GM10266 (cell line): Measurements from ENCODE around the gene ARMC7.

Source experiments
- DNase-seq: peaks from one replicate; pipeline ENCODE4 v3.0.0; 2012; ENCODE audit errors: extremely low spot score
- CTCF ChIP-seq: IDR thresholded peaks from 2 replicates; pipeline ENCODE4 v1.5.1; 2012; ENCODE audit warnings: mild to moderate bottlenecking, low read depth; ENCODE audit not compliant: control insufficient read depth, insufficient read depth; ENCODE audit errors: missing control alignments

ARMC7 gene

GRCh38 chr17:75073618-75074047, 36.1 kb upstream of the ARMC7 start:
- DNase-seq = no peak
- no peak for TF ChIP-seq CTCF

- no peak for DNase-seq
- TF ChIP-seq CTCF = no peak
Measured at GRCh38 chr17:75074532-75074931, 35.2 kb upstream of the ARMC7 start.

- DNase-seq = no peak
Measured at GRCh38 chr17:75075597-75076336, 34.0 kb upstream of the ARMC7 start.

GRCh38 chr17:75077072-75077495, 32.7 kb upstream of the ARMC7 start:
- DNase-seq = no peak
- no peak for TF ChIP-seq CTCF

More at GRCh38 chr17:75075597-75076336, 34.0 kb upstream of the ARMC7 start:
- no peak for TF ChIP-seq CTCF

GRCh38 chr17:75077496-75078283, 32.1 kb upstream of the ARMC7 start:
- DNase-seq = peak; percentile 77
- TF ChIP-seq CTCF = peak; percentile 69

- no peak for TF ChIP-seq CTCF
- DNase-seq = peak; percentile 71
Measured at GRCh38 chr17:75078284-75079022, 31.3 kb upstream of the ARMC7 start.

GRCh38 chr17:75079023-75079373, 30.8 kb upstream of the ARMC7 start:
- DNase-seq = no peak
- TF ChIP-seq CTCF = no peak
